ENCODE data around the gene ABLIM3.

DNA sequence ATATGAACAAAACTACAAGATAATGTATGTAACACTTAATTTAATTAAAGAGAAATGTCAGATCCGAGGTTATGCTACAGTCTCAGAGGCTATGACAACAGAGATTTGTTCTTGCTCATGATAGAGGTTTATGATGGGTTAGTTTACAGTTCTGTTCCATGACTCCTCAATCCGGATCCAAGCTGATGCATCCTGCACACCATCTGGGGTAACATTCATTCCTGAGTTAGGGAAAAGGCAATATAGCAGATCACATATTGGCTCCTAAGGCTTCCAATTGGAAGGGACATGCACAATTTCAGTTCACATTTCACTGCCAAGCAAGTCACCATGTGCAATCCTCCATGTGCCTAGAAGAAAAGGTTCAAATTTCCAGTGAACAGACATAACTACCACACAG, 40.4 kb downstream of the ABLIM3 start:
- TF ChIP-seq CTCF (IDR thresholded peaks at IDR 0.05; ENCODE audit: poor library complexity) = no peak
- TF ChIP-seq EZH2 (IDR thresholded peaks at IDR 0.05; ENCODE audit: borderline replicate concordance) = no peak

Data from hepatocyte (in vitro differentiated cells).